Aorta (tissue), 5 donors: ENCODE results near the gene ZGPAT. TPM values are rescaled to one million over a fixed set of nuclear protein-coding genes. Genes with fewer than 3 reads are reported as not detected.
A peak's percentile ranks its signal among the peaks of the same experiment; 100 is the strongest.

ENCODE experiments used
- ATAC-seq: fragments of 200-7000 bp; cut with Tn5 transposase; one replicate; pipeline ENCODE4 v1.9.1; 2022; ENCODE audit warnings: moderate library complexity; ENCODE audit not compliant: low FRiP score
- DNase-seq, 2 donors: peaks; one replicate each; pipeline ENCODE4 v3.0.0-alpha.2; 2020
- H3K27ac ChIP-seq, 2 donors: one replicate each; pipeline ENCODE4 v1.5.1; 2013; ENCODE audit warnings: low read length in 2 of 2, mild to moderate bottlenecking in 2 of 2, moderate library complexity in 2 of 2, control low read depth in 1 of 2, inconsistent platforms in 1 of 2, low read depth in 1 of 2
- H3K27me3 ChIP-seq, 2 donors: one replicate each; pipeline ENCODE4 v1.6.1; 2013; ENCODE audit warnings: control low read depth in 1 of 2, low read length in 1 of 2, mild to moderate bottlenecking in 1 of 2, moderate library complexity in 1 of 2; ENCODE audit not compliant: insufficient read depth in 2 of 2, control insufficient read depth in 1 of 2
- H3K36me3 ChIP-seq, 2 donors: one replicate each; pipeline ENCODE4 v1.6.1; 2013; ENCODE audit warnings: control low read depth in 1 of 2, low read length in 1 of 2, mild to moderate bottlenecking in 1 of 2; ENCODE audit not compliant: insufficient read depth in 2 of 2, control insufficient read depth in 1 of 2
- H3K4me1 ChIP-seq, 2 donors: one replicate each; pipeline ENCODE4 v1.6.1; 2013; ENCODE audit warnings: low read length in 2 of 2, control low read depth in 1 of 2, mild to moderate bottlenecking in 1 of 2, moderate library complexity in 1 of 2; ENCODE audit not compliant: insufficient read depth in 2 of 2, control insufficient read depth in 1 of 2
- H3K4me3 ChIP-seq, 2 donors: one replicate each; pipeline ENCODE4 v1.5.1; 2013; ENCODE audit warnings: low read length in 2 of 2, control low read depth in 1 of 2, mild to moderate bottlenecking in 1 of 2
- H3K9me3 ChIP-seq: one replicate; pipeline ENCODE4 v1.6.1; 2013; ENCODE audit warnings: mild to moderate bottlenecking, low read length; ENCODE audit not compliant: control insufficient read depth
- WGBS, 2 donors: extraction: QIAGEN DNeasy Blood & Tissue Kit; methylation state at CpG; one replicate each; pipeline ENCODE4 v1.1.7; 2013; 5-methylcytosine and 5-hydroxymethylcytosine counted together
- intact Hi-C, 2 donors: fragments of 100-400 bp; cut with DNase I; formaldehyde crosslinking; loops; one replicate each; pipeline versions ENCODE4 v1.14.2 to v1.15.0; 2022
- polyA plus RNA-seq, 2 donors: library from polyadenylated mRNA; stranded (reverse); fragments of 200-250 nt; gene quantifications; one replicate each; pipeline ENCODE4 v1.2.3, GENCODE V29; 2013
- total RNA-seq, 2 donors: library from RNA; stranded (reverse); fragmentation: NEBNext Ultra II Directional; extraction: Animal tissue kit (Norgen Biotek cat#: 25700); gene quantifications; one replicate each; pipeline ENCODE4 v1.2.1, GENCODE V29; 2021
- donor health status: healthy with polysubstance abuse.
- donor health status: Bipolar disorder and iron deficiency.
- donor health status: DM: no; HTN: no; CAD: no.
- donor health status: DM: no; HTN: no; CAD: no.
- donor health status: DM: yes; HTN: yes; CAD: no.

Gene ZGPAT
- total and polyA plus RNA-seq, 4 donors, result 20.8 to 49.5 (median 25.5) TPM

- Histone ChIP-seq H3K27me3 (no peaks in the 10 kb centered on the region), H3K9me3 (no peaks in the 10 kb centered on the region), H3K4me3 (no peak overlapping the region), H3K36me3 (no peaks in the 10 kb centered on the region), H3K27ac (no peak overlapping the region), H3K4me1 (no peaks in the 10 kb centered on the region)
- WGBS, 2 donors, result 92% methylated on average over 44 to 48 of the region's 48 CpGs
- intact Hi-C loops, result no loop called here
- ATAC-seq (no peak), DNase-seq (peak; percentile 54 to 67)
Measured at GRCh38 chr20:63734946-63735858, 27.4 kb downstream of the ZGPAT start.

GRCh38 chr20:63735859-63736718, 28.2 kb downstream of the ZGPAT start, which contains the start of gene LIME1:
Gene LIME1 (plus strand): TSS chr20:63736664. CDS start chr20:63737550, 886 bp downstream.
- H3K27me3 ChIP-seq, result no peaks in the 10 kb centered on the region
- no peaks in the 10 kb centered on the region for H3K9me3 ChIP-seq
- ATAC-seq (no peak), DNase-seq (peak; percentile 63 to 80)
- WGBS, 2 donors, result 84 to 86% methylated on average over 31 of the region's 31 CpGs
- no peak within 1 kb of the TSS for H3K4me3 ChIP-seq
- no peaks in the 10 kb centered on the region for H3K36me3 ChIP-seq
- H3K4me1 ChIP-seq, result no peaks in the 10 kb centered on the region
- no peak within 1 kb of the TSS for H3K27ac ChIP-seq
- intact Hi-C loops, result no loop called here

- Histone ChIP-seq H3K27me3 (no peaks in the 10 kb centered on the region), H3K9me3 (no peaks in the 10 kb centered on the region), H3K27ac (no peak overlapping the region), H3K4me3 (no peak overlapping the region), H3K4me1 (no peaks in the 10 kb centered on the region), H3K36me3 (no peaks in the 10 kb centered on the region)
- 68 to 73% methylated on average over 30 of the region's 30 CpGs for WGBS, 2 donors
- peak; percentile 56 to 77 for DNase-seq
- no peak for ATAC-seq
- intact Hi-C loops, result no loop called here
Measured at GRCh38 chr20:63736893-63737694, 29.3 kb downstream of the ZGPAT start.

- DNase-seq (peak in 1 of 2 donors; percentile 73), ATAC-seq (no peak)
- intact Hi-C loops, result no loop called here
- Histone ChIP-seq H3K4me3 (no peak overlapping the region), H3K27ac (no peak overlapping the region), H3K4me1 (no peaks in the 10 kb centered on the region), H3K36me3 (peaks cover 0 to under 1% of the 10 kb centered on the region in 2 donors), H3K27me3 (no peaks in the 10 kb centered on the region), H3K9me3 (no peaks in the 10 kb centered on the region)
- 35 to 62% methylated on average over 17 to 26 of the region's 26 CpGs for WGBS, 2 donors
Measured at GRCh38 chr20:63737695-63737944, 29.8 kb downstream of the ZGPAT start.

- no peak for ATAC-seq
- Histone ChIP-seq H3K27me3 (no peaks in the 10 kb centered on the region), H3K4me1 (no peaks in the 10 kb centered on the region), H3K4me3 (no peak overlapping the region), H3K36me3 (peaks cover 0 to 1% of the 10 kb centered on the region in 2 donors), H3K9me3 (no peaks in the 10 kb centered on the region), H3K27ac (no peak overlapping the region)
- peak; percentile 58 to 73 for DNase-seq
- WGBS, 2 donors, result 47 to 63% methylated on average over 39 to 43 of the region's 43 CpGs
- intact Hi-C loops, result loop anchor here in 1 of 2 donors (2.0 kb wide), 1 partner anchor 111 kb away; the partner anchor contains the start of gene GMEB2
Measured at GRCh38 chr20:63737945-63738686, 30.3 kb downstream of the ZGPAT start.

GRCh38 chr20:63738687-63739129, 30.9 kb downstream of the ZGPAT start:
- H3K4me1 ChIP-seq, result no peaks in the 10 kb centered on the region
- ATAC-seq (peak; percentile 28), DNase-seq (peak; percentile 79 to 90)
- no peaks in the 10 kb centered on the region for H3K27me3 ChIP-seq
- peak overlapping the region; percentile 35 to 38 for H3K4me3 ChIP-seq
- no peaks in the 10 kb centered on the region for H3K9me3 ChIP-seq
- H3K36me3 ChIP-seq, result peaks cover 0 to 1% of the 10 kb centered on the region in 2 donors
- intact Hi-C loops, result loop anchor here in 1 of 2 donors (2.0 kb wide), 1 partner anchor 112 kb away; the partner anchor contains the start of gene GMEB2
- H3K27ac ChIP-seq, result peak overlapping the region in 1 of 2 donors; percentile 8
- WGBS, 2 donors, result 16 to 22% methylated on average over 20 to 26 of the region's 26 CpGs

- Histone ChIP-seq H3K27me3 (no peaks in the 10 kb centered on the region), H3K4me1 (no peaks in the 10 kb centered on the region), H3K4me3 (peak within 1 kb of the TSS; percentile 73 to 77), H3K36me3 (peaks cover 0 to 1% of the 10 kb centered on the region in 2 donors), H3K9me3 (no peaks in the 10 kb centered on the region), H3K27ac (peak within 1 kb of the TSS; percentile 63 to 68)
- 1% methylated on average over 48 to 136 of the region's 136 CpGs for WGBS, 2 donors
- intact Hi-C loops, result loop anchor here in 1 of 2 donors (2.0 kb wide), 1 partner anchor 113 kb away; the partner anchor contains the start of gene GMEB2
- ATAC-seq (peak; percentile 74), DNase-seq (peak; percentile 87 to 93)
Measured at GRCh38 chr20:63739130-63740069, 31.6 kb downstream of the ZGPAT start, which contains the start of gene SLC2A4RG. Gene SLC2A4RG (plus strand): TSS chr20:63739776. CDS start chr20:63739913, 137 bp downstream.
